ENCODE measurements around the gene SLC4A1AP. TPM values are rescaled to one million over a fixed set of nuclear protein-coding genes. Genes with fewer than 3 reads are reported as not detected.

Gene SLC4A1AP
- total RNA-seq, 1 experiment from 2014 or later, result 29.7 TPM

DNA sequence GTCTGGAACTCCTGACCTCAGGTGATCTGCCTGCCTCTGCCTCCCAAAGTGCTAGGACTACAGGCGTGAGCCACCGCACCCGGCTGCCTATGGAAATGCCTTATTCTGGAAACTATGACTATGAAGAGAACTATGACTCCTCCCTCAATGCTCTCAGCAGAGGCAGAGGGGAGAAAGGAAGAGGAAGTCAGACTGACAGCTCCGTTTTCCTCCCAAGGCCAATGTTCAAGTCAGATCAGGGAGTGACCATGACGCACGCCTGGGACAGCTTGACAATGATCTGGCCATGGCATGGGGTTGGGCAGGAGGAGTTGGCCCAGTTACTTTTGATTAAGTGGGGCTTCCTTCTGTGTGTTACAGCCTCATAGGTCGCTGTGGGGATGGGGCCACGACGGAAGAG, 63.6 kb downstream of the SLC4A1AP start:
- no peak overlapping the region for H3K4me3 ChIP-seq (ENCODE audit: low read depth, low read length, poor library complexity, severe bottlenecking)
- CTCF ChIA-PET, result no interaction called here

DNA sequence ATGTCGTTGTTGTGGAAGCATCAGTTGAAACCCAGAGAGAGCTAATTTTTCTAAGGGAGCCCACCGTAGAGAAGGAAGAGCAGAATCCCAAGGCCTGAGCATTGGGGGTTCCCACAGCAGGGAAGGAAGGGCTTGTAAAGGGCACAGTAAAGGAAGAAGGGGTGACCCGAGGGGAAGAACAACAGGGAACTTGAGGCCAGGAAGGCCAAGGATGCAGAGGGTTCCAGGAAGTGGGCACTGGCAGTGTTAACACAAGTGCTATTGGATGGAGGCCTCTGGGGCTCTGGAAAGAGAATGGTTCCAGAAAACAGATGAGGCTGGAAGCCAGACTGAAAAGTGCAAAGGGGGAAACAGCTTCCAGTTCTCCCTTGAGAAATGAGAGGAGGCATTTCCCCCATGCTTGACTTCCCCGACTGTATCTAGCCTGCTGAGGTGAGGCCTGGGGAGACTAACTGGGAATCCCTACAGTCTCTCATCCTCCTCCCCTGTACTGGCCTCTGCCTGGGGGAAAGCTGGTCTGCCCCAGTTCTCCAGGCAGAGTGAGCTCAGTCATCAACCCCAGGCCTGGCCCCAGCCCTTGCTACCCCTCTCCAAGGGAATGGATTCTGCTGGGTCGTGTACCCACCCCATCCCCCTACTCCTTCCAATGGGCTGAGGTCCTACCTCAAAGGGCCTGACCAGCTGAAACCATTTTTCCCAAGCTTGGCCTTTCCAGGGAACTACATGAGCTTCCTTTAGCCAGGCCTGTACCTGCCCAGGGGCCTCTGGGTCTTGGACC, 64.6 kb downstream of the SLC4A1AP start:
- CTCF ChIA-PET, result no interaction called here
- Histone ChIP-seq H3K9me3 (ENCODE audit: low read depth, low read length, poor library complexity, severe bottlenecking) (no peaks in the 10 kb centered on the region), H3K4me1 (ENCODE audit: insufficient read depth, low read length, poor library complexity, severe bottlenecking) (no peaks in the 10 kb centered on the region), H3K27me3 (replicated peaks; ENCODE audit: insufficient read depth, low read depth, low read length, poor library complexity) (no peaks in the 10 kb centered on the region), H3K4me3 (ENCODE audit: low read depth, low read length, poor library complexity, severe bottlenecking) (no peak overlapping the region), H3K36me3 (ENCODE audit: insufficient read depth, low read length, poor library complexity, severe bottlenecking) (no peaks in the 10 kb centered on the region), H3K27ac (ENCODE audit: low read depth, low read length, poor library complexity, severe bottlenecking) (no peak overlapping the region)
- BruUV-seq (replicated peaks), result no TSS peak
- TF ChIP-seq, protein P1, sequence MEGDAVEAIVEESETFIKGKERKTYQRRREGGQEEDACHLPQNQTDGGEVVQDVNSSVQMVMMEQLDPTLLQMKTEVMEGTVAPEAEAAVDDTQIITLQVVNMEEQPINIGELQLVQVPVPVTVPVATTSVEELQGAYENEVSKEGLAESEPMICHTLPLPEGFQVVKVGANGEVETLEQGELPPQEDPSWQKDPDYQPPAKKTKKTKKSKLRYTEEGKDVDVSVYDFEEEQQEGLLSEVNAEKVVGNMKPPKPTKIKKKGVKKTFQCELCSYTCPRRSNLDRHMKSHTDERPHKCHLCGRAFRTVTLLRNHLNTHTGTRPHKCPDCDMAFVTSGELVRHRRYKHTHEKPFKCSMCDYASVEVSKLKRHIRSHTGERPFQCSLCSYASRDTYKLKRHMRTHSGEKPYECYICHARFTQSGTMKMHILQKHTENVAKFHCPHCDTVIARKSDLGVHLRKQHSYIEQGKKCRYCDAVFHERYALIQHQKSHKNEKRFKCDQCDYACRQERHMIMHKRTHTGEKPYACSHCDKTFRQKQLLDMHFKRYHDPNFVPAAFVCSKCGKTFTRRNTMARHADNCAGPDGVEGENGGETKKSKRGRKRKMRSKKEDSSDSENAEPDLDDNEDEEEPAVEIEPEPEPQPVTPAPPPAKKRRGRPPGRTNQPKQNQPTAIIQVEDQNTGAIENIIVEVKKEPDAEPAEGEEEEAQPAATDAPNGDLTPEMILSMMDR (conservative IDR thresholded peaks at IDR 0.05; ENCODE audit: low read depth, low read length), result no peak
- TF ChIP-seq EZH2 (IDR thresholded peaks at IDR 0.05; ENCODE audit: borderline replicate concordance, low read depth, low read length, poor library complexity, severe bottlenecking), result no peak
- POLR2A ChIA-PET (ENCODE audit: low non-redundant PET), result no interaction called here
- DNase-seq (ENCODE audit: low spot score), result no peak
- intact Hi-C loops (cut with micrococcal nuclease; ENCODE audit: unreplicated experiment), result no loop called here

More for the DNA sequence above, 63.6 kb downstream of the SLC4A1AP start:
- BruUV-seq (replicated peaks), result no TSS peak
- Histone ChIP-seq H3K9me3 (ENCODE audit: low read depth, low read length, poor library complexity, severe bottlenecking) (no peaks in the 10 kb centered on the region), H3K27me3 (replicated peaks; ENCODE audit: insufficient read depth, low read depth, low read length, poor library complexity) (no peaks in the 10 kb centered on the region), H3K27ac (ENCODE audit: low read depth, low read length, poor library complexity, severe bottlenecking) (no peak overlapping the region), H3K36me3 (ENCODE audit: insufficient read depth, low read length, poor library complexity, severe bottlenecking) (no peaks in the 10 kb centered on the region), H3K4me1 (ENCODE audit: insufficient read depth, low read length, poor library complexity, severe bottlenecking) (no peaks in the 10 kb centered on the region)
- intact Hi-C loops (cut with micrococcal nuclease; ENCODE audit: unreplicated experiment), result no loop called here
- TF ChIP-seq EZH2 (IDR thresholded peaks at IDR 0.05; ENCODE audit: borderline replicate concordance, low read depth, low read length, poor library complexity, severe bottlenecking), result no peak
- TF ChIP-seq, protein P1 (conservative IDR thresholded peaks at IDR 0.05; ENCODE audit: low read depth, low read length), result no peak
- POLR2A ChIA-PET (ENCODE audit: low non-redundant PET), result no interaction called here
- no peak for DNase-seq (ENCODE audit: low spot score)

DNA sequence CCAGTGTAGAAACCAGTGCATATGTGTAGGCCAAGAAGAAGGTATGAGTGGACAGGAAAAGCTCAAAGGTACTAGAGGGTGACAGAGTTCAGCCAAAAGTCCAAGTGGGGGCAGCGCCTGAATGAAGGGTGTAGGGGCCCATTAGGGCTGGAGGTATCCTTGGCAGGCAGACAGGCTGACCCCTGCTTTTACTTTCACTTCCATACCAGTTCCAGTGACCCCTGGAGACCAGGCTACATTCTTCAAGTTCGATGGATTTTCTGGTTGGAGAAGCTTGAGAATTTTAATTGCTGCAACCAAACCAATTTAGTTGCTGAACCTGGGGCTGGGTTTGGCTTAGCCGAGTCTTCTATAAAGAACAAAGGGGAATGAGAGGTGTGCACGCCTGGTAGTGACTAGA, 65.5 kb downstream of the SLC4A1AP start:
- no peak overlapping the region for H3K4me3 ChIP-seq (ENCODE audit: low read depth, low read length, poor library complexity, severe bottlenecking)
- no peak overlapping the region for H3K27ac ChIP-seq (ENCODE audit: low read depth, low read length, poor library complexity, severe bottlenecking)
- TF ChIP-seq EZH2 (IDR thresholded peaks at IDR 0.05; ENCODE audit: borderline replicate concordance, low read depth, low read length, poor library complexity, severe bottlenecking), result no peak
- TF ChIP-seq, protein P1 (conservative IDR thresholded peaks at IDR 0.05; ENCODE audit: low read depth, low read length), result no peak
- no peaks in the 10 kb centered on the region for H3K4me1 ChIP-seq (ENCODE audit: insufficient read depth, low read length, poor library complexity, severe bottlenecking)
- no TSS peak for BruUV-seq (replicated peaks)
- no peak for DNase-seq (ENCODE audit: low spot score)
- intact Hi-C loops (cut with micrococcal nuclease; ENCODE audit: unreplicated experiment), result no loop called here
- no peaks in the 10 kb centered on the region for H3K36me3 ChIP-seq (ENCODE audit: insufficient read depth, low read length, poor library complexity, severe bottlenecking)
- H3K9me3 ChIP-seq (ENCODE audit: low read depth, low read length, poor library complexity, severe bottlenecking), result no peaks in the 10 kb centered on the region
- no peaks in the 10 kb centered on the region for H3K27me3 ChIP-seq (replicated peaks; ENCODE audit: insufficient read depth, low read depth, low read length, poor library complexity)
- ChIA-PET CTCF (no interaction called here), POLR2A (ENCODE audit: low non-redundant PET) (no interaction called here)

Measured in A673 (cell line).